ENCODE results near the gene NAA80. TPM values are rescaled to one million over a fixed set of nuclear protein-coding genes. Genes with fewer than 3 reads are reported as not detected.
"Not testable (repeated sequence)": the region's sequence is repeated elsewhere in the genome, so short reads cannot be mapped to it uniquely, and the experiment has no call there.

NAA80 gene
- total and polyA plus RNA-seq, 9 donors = 5.1 to 8.3 (median 6.1) TPM

DNA sequence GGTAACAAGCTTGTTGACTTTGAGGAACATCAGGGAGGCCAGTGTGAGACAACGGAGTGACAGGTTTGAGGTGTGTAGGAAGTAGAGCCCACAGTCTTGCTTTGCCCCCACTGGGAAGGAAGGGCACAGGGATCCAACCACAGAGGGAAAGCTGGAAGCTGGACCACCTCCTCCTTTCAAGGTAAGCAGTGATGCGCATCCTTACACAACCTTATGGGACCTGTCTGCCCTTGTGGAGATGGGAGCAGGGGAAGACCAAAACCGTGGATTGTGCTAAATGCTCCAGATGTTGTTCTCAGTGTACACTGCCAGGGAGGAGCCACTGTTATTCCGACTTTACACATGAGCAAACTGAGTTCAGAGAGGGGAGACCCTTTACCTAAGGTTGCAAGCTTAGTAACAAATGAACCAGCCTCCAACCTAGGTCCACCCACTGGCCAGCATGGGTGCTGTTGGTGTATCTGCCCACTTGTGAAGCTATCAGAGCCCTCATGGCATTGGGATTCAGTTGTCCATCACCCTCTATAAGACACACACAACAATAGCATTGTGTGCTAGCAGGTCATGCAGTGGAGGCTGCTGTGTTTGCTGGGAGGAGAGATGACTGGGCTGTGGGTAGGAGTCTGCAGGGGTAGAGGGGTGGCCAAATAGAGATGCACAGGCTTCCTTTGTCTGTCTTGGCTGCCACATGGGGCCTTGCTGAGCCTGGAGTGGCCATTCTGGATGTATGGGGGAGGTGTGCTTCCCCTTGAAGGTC, 20.9 kb downstream of the NAA80 start:
- no peak for DNase-seq
- WGBS (ENCODE audit: insufficient coverage) = 60% methylated on average over 1 of the region's 4 CpGs
- H3K9me3 ChIP-seq (replicated peaks; ENCODE audit: control insufficient read depth, low read depth, low read length) = no peaks in the 10 kb centered on the region

DNA sequence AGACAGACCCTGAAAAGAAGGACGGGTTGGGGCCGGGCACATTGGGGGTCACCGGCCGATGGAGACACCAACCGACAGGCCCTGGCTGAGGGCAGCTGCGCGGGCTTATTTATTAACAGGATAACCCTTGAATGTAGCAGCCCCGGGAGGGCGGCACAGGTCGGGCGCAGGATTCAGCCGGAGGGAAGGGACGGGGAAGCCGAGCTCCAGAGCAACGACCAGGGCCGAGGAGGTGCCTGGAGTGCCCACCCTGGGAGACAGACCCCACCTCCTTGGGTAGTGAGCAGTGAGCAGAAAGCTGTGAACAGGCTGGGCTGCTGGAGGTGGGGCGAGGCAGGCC, 22.5 kb downstream of the NAA80 start:
- Histone ChIP-seq H3K36me3 (ENCODE audit: control insufficient read depth, insufficient read depth, low read length) (peaks cover 24% of the 10 kb centered on the region), H3K4me1 (ENCODE audit: control insufficient read depth, insufficient read depth, low read length) (peaks cover 24% of the 10 kb centered on the region), H3K9me3 (replicated peaks; ENCODE audit: control insufficient read depth, low read depth, low read length) (no peaks in the 10 kb centered on the region), H3K27me3 (ENCODE audit: control insufficient read depth, insufficient read depth, low read length) (peaks cover 43% of the 10 kb centered on the region), H3K27ac (ENCODE audit: low read length) (no peak overlapping the region), H3K4me3 (ENCODE audit: low read length) (no peak overlapping the region)
- WGBS (ENCODE audit: insufficient coverage) = 85% methylated on average over 17 of the region's 17 CpGs
- DNase-seq = no peak

More for the DNA sequence above, 20.9 kb downstream of the NAA80 start:
- Histone ChIP-seq H3K36me3 (ENCODE audit: control insufficient read depth, insufficient read depth, low read length) (peaks cover 21% of the 10 kb centered on the region), H3K4me1 (ENCODE audit: control insufficient read depth, insufficient read depth, low read length) (peaks cover 19% of the 10 kb centered on the region), H3K4me3 (ENCODE audit: low read length) (no peak overlapping the region), H3K27ac (ENCODE audit: low read length) (peak overlapping the region; percentile 90), H3K27me3 (ENCODE audit: control insufficient read depth, insufficient read depth, low read length) (peaks cover 39% of the 10 kb centered on the region)

DNA sequence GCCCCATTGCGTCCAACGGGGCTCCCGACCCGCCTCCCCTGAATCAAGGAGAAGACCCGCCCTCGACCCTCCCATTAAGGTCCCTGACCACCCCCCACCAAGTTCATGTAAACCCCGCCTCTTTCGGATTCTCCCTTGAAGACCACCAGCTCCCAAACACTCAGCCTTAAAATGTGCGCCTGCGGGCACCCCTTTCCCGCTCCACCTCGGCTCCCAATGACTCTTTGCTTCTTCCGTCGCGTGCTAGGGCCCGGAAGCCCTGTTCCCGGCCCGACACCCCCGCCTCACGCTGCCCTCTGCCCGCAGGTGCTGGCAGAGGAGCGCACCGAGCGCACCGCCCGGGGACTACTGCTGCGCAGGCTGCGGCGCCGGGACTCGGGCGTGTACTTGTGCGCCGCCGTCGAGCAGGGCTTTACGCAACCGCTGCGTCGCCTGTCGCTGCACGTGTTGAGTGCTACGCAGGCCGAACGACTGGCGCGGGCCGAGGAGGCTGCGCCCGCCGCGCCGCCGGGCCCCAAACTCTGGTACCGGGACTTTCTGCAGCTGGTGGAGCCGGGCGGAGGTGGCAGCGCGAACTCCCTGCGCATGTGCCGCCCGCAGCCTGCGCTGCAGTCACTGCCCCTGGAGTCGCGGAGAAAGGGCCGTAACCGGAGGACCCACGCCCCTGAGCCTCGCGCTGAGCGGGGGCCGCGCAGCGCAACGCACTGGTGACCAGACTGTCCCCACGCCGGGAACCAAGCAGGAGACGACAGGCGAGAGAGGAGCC, 23.0 kb downstream of the NAA80 start:
- Histone ChIP-seq H3K9me3 (replicated peaks; ENCODE audit: control insufficient read depth, low read depth, low read length) (no peaks in the 10 kb centered on the region), H3K27ac (ENCODE audit: low read length) (no peak overlapping the region), H3K4me1 (ENCODE audit: control insufficient read depth, insufficient read depth, low read length) (peaks cover 30% of the 10 kb centered on the region), H3K4me3 (ENCODE audit: low read length) (no peak overlapping the region), H3K36me3 (ENCODE audit: control insufficient read depth, insufficient read depth, low read length) (peaks cover 29% of the 10 kb centered on the region), H3K27me3 (ENCODE audit: control insufficient read depth, insufficient read depth, low read length) (peaks cover 43% of the 10 kb centered on the region)
- no peak for DNase-seq
- WGBS (ENCODE audit: insufficient coverage) = 28% methylated on average over 79 of the region's 79 CpGs

DNA sequence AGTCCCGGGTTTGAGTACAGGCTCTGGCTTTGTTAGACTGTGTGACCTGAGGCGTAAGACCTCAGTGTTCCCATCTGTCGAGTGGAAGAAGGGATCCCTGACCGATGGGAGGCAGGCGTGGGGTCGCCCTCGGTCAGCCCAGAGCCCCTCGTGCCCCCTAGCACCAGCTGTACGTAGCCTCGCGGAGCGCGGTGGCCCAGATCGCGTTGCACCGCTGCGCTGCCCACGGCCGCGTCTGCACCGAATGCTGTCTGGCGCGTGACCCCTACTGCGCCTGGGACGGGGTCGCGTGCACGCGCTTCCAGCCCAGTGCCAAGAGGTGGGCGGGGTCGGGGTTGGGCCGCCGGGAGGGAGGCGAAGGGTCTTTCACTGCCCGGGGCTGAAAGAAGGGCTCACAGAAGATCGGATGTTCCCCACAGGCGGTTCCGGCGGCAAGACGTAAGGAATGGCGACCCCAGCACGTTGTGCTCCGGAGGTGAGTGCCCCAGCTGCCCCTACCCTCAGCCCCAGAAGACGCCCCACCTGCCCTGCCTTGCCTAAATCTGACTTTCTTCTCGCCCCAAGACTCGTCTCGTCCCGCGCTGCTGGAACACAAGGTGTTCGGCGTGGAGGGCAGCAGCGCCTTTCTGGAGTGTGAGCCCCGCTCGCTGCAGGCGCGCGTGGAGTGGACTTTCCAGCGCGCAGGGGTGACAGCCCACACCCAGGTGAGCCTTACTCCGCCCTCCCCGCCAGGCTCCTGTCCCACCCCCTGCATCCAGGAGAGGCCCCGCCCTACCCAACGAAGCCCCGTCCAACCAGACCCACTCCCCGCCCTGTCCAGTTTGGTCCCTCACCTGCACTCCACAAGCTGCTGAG, 23.8 kb downstream of the NAA80 start:
- Histone ChIP-seq H3K9me3 (replicated peaks; ENCODE audit: control insufficient read depth, low read depth, low read length) (no peaks in the 10 kb centered on the region), H3K36me3 (ENCODE audit: control insufficient read depth, insufficient read depth, low read length) (peaks cover 34% of the 10 kb centered on the region), H3K27ac (ENCODE audit: low read length) (no peak overlapping the region), H3K27me3 (ENCODE audit: control insufficient read depth, insufficient read depth, low read length) (peaks cover 43% of the 10 kb centered on the region), H3K4me1 (ENCODE audit: control insufficient read depth, insufficient read depth, low read length) (peaks cover 38% of the 10 kb centered on the region), H3K4me3 (ENCODE audit: low read length) (no peak overlapping the region)
- no peak for DNase-seq
- WGBS (ENCODE audit: insufficient coverage) = 27% methylated on average over 64 of the region's 65 CpGs

DNA sequence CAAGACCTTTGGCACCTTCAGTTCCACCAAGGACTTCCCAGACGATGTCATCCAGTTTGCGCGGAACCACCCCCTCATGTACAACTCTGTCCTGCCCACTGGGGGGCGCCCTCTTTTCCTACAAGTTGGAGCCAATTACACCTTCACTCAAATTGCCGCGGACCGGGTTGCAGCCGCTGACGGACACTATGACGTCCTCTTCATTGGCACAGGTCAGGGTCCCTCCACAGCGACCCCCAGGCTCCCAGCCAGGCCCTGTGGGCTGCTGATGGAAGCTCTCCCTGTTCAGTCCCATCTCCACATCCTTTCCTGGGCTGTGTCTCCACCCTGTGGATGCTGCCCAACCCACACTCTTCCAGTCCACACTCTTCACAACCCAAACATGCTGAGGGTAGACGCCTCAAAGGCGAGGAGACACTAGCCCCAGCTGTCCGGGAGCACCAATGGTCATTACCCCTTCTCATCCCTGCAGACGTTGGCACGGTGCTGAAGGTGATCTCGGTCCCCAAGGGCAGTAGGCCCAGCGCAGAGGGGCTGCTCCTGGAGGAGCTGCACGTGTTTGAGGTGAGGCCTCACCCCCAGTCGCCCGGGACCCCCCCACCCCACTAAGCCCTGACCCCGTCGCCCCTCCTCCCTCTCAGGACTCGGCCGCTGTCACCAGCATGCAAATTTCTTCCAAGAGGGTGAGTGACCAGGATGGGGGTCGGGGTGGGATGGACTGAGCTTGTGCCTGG, 24.7 kb downstream of the NAA80 start:
- H3K4me3 ChIP-seq (ENCODE audit: low read length) = no peak overlapping the region
- 21% methylated on average over 16 of the region's 26 CpGs for WGBS (ENCODE audit: insufficient coverage)
- no peak overlapping the region for H3K27ac ChIP-seq (ENCODE audit: low read length)
- H3K9me3 ChIP-seq (replicated peaks; ENCODE audit: control insufficient read depth, low read depth, low read length) = no peaks in the 10 kb centered on the region
- H3K36me3 ChIP-seq (ENCODE audit: control insufficient read depth, insufficient read depth, low read length) = peaks cover 34% of the 10 kb centered on the region
- H3K4me1 ChIP-seq (ENCODE audit: control insufficient read depth, insufficient read depth, low read length) = peaks cover 46% of the 10 kb centered on the region
- H3K27me3 ChIP-seq (ENCODE audit: control insufficient read depth, insufficient read depth, low read length) = peaks cover 43% of the 10 kb centered on the region
- no peak for DNase-seq

DNA sequence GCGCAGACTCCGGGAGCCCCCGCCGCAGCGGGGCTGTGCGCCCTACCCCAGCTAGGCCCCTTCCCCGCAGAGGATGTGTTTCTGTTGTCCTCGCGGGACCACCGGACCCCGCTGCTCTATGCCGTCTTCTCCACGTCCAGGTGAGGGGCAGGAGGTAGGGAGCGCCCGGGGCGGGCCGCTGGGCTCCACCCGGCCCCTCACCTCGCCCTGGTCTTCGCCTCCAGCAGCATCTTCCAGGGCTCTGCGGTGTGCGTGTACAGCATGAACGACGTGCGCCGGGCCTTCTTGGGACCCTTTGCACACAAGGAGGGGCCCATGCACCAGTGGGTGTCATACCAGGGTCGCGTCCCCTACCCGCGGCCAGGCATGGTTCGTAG, 25.5 kb downstream of the NAA80 start:
- H3K27ac ChIP-seq (ENCODE audit: low read length) = no peak overlapping the region
- H3K4me1 ChIP-seq (ENCODE audit: control insufficient read depth, insufficient read depth, low read length) = peaks cover 49% of the 10 kb centered on the region
- H3K9me3 ChIP-seq (replicated peaks; ENCODE audit: control insufficient read depth, low read depth, low read length) = no peaks in the 10 kb centered on the region
- DNase-seq = no peak
- 48% methylated on average over 19 of the region's 31 CpGs for WGBS (ENCODE audit: insufficient coverage)
- H3K4me3 ChIP-seq (ENCODE audit: low read length) = no peak overlapping the region
- peaks cover 34% of the 10 kb centered on the region for H3K36me3 ChIP-seq (ENCODE audit: control insufficient read depth, insufficient read depth, low read length)
- peaks cover 43% of the 10 kb centered on the region for H3K27me3 ChIP-seq (ENCODE audit: control insufficient read depth, insufficient read depth, low read length)

DNA sequence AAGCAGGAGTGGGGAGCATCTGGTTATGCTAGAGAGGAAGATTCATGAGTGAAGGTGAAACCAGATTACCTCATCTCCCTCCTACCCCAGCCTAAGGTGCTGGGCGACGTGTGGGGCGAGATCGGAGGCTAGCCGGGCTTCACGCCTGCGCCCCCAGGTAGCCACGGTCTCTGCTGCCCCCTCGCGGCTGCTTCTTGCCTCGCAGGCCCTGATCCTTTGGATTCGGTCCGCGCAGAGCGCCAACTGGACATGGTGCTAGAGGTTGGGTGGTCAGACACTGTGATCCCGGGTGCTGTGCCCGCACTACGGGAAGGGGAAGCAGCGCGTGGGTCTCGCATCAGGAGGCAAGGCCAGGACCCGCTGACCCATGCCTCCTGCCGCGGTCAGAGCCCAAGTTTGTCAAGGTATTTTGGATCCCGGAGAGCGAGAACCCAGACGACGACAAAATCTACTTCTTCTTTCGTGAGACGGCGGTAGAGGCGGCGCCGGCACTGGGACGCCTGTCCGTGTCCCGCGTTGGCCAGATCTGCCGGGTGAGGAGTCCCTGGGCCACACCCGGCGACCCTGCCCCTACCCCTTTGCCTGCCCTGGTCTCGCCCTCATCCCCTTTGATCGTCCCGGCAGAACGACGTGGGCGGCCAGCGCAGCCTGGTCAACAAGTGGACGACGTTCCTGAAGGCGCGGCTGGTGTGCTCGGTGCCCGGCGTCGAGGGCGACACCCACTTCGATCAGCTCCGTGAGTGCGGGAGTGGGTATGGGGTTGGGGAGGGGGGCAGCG, 26.1 kb downstream of the NAA80 start:
- Histone ChIP-seq H3K36me3 (ENCODE audit: control insufficient read depth, insufficient read depth, low read length) (peaks cover 34% of the 10 kb centered on the region), H3K27me3 (ENCODE audit: control insufficient read depth, insufficient read depth, low read length) (peaks cover 43% of the 10 kb centered on the region), H3K4me3 (ENCODE audit: low read length) (peak overlapping the region; percentile 25), H3K4me1 (ENCODE audit: control insufficient read depth, insufficient read depth, low read length) (peaks cover 49% of the 10 kb centered on the region), H3K27ac (ENCODE audit: low read length) (no peak overlapping the region), H3K9me3 (replicated peaks; ENCODE audit: control insufficient read depth, low read depth, low read length) (no peaks in the 10 kb centered on the region)
- DNase-seq = peak; percentile 82
- WGBS (ENCODE audit: insufficient coverage) = 10% methylated on average over 58 of the region's 61 CpGs

DNA sequence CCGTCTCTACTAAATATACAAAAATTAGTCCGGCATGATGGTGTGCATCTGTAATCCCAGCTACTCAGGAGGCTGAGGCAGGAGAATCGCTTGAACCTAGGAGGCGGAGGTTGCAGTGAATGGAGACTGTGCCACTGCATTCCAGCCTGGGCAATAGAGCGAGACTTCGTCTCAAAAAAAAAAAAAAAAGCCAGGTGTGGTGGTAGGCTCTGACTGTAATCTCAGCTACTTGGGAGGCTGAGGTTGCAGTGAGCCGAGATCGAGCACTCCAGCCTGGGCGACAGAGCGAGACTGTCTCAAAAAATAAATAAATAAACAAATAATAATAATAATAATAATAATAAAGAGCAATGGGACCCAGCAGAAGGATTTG, 26.7 kb downstream of the NAA80 start:
- 77% methylated on average over 2 of the region's 10 CpGs for WGBS (ENCODE audit: insufficient coverage)
- not testable (repeated sequence) for H3K27ac ChIP-seq (ENCODE audit: low read length); DNase-seq; H3K9me3 ChIP-seq (replicated peaks; ENCODE audit: control insufficient read depth, low read depth, low read length); H3K4me3 ChIP-seq (ENCODE audit: low read length)
- Histone ChIP-seq H3K27me3 (ENCODE audit: control insufficient read depth, insufficient read depth, low read length) (peaks cover 43% of the 10 kb centered on the region), H3K4me1 (ENCODE audit: control insufficient read depth, insufficient read depth, low read length) (peaks cover 53% of the 10 kb centered on the region), H3K36me3 (ENCODE audit: control insufficient read depth, insufficient read depth, low read length) (peaks cover 34% of the 10 kb centered on the region)

DNA sequence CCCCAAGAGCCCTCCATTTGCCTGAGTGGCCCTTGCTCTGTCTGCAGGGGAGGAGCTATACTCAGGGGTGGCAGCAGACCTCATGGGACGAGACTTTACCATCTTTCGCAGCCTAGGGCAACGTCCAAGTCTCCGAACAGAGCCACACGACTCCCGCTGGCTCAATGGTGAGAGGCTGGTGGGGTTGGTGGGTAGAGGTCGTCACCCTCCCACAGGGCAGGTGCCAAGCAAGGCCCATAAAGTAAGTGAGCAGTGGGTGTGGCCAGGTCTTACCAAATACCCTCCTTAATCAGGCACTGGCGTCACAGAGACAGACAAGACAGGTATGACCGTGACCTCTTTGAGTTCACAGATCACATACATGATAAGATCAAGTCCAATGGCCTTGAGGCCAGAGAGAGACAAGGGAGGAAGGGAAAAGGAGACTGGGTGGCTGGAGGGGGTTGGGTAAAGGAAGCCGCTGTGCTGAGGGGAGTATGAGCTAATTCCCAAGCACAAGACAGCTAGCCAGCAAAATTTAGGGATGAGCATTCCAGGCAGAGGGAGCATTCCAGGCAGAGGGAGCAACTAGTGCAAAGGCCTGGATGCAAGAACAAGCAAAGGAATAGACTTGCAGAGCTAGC, 27.8 kb downstream of the NAA80 start:
- H3K4me1 ChIP-seq (ENCODE audit: control insufficient read depth, insufficient read depth, low read length) = peaks cover 64% of the 10 kb centered on the region
- H3K27ac ChIP-seq (ENCODE audit: low read length) = peak overlapping the region; percentile 7
- WGBS (ENCODE audit: insufficient coverage) = 76% methylated on average over 6 of the region's 10 CpGs
- peaks cover 29% of the 10 kb centered on the region for H3K36me3 ChIP-seq (ENCODE audit: control insufficient read depth, insufficient read depth, low read length)
- no peak for DNase-seq
- no peak overlapping the region for H3K4me3 ChIP-seq (ENCODE audit: low read length)
- peaks cover 35% of the 10 kb centered on the region for H3K27me3 ChIP-seq (ENCODE audit: control insufficient read depth, insufficient read depth, low read length)
- H3K9me3 ChIP-seq (replicated peaks; ENCODE audit: control insufficient read depth, low read depth, low read length) = no peaks in the 10 kb centered on the region
